Breast epithelium (tissue), 4 donors: ENCODE data around the gene MTCL1. TPM values are rescaled to one million over a fixed set of nuclear protein-coding genes. Genes with fewer than 3 reads are reported as not detected.

Experiments
- DNase-seq, 2 donors: peaks; one replicate each; pipeline ENCODE4 v3.0.0-alpha.2; 2019; ENCODE audit warnings: low spot score in 2 of 2
- H3K27ac ChIP-seq, 2 donors: fragments of 200-600 bp; sonication (generic) in 1 of 2; one replicate each; pipeline ENCODE4 v1.5.1; 2016 to 2019; ENCODE audit warnings: mild to moderate bottlenecking in 1 of 2
- H3K27me3 ChIP-seq, 2 donors: fragments of 200-600 bp; sonication (generic) in 1 of 2; one replicate each; pipeline versions ENCODE4 v1.5.1 to v1.6.0; 2017 to 2019; ENCODE audit warnings: control low read depth in 1 of 2, mild to moderate bottlenecking in 1 of 2
- H3K36me3 ChIP-seq: fragments of 200-600 bp; one replicate; pipeline ENCODE4 v1.5.1; 2019
- H3K4me1 ChIP-seq, 2 donors: fragments of 200-600 bp; sonication (generic); one replicate each; pipeline ENCODE4 v1.5.1; 2016 to 2019; ENCODE audit warnings: control low read depth in 1 of 2
- H3K4me3 ChIP-seq, 3 donors: fragments of 200-600 bp; sonication (generic); 1 replicate in 2 of 3; 2 replicates in 1 of 3; pipeline ENCODE4 v1.5.1; 2016 to 2019; ENCODE audit warnings: mild to moderate bottlenecking in 3 of 3, moderate library complexity in 2 of 3
- H3K9me3 ChIP-seq, 2 donors: fragments of 200-600 bp; sonication (generic) in 1 of 2; one replicate each; pipeline ENCODE4 v1.5.1; 2016 to 2019; ENCODE audit warnings: control low read depth in 1 of 2
- POLR2A ChIP-seq: fragments of 450-650 bp; IDR thresholded peaks from one replicate; pipeline ENCODE4 v1.6.1; 2016; ENCODE audit warnings: antibody characterized with exemption, mild to moderate bottlenecking, moderate library complexity
- POLR2AphosphoS5 ChIP-seq, 3 donors: sonication (generic); formaldehyde crosslinking; IDR thresholded peaks; one replicate each; pipeline ENCODE4 v1.6.1; 2017; ENCODE audit warnings: antibody characterized with exemption in 3 of 3
- intact Hi-C: fragments of 100-400 bp; cut with DNase I; formaldehyde crosslinking; loops from one replicate; pipeline ENCODE4 v1.15.1; 2023; ENCODE audit warnings: low total_unique reads
- total RNA-seq, 3 donors: library from RNA; depleted of rRNA; stranded (reverse); fragments of >200 nt; gene quantifications; one replicate each; pipeline ENCODE4 v1.1.0, GENCODE V29; 2016
- TF ChIP-seq, protein P1 (sequence below), 3 donors: fragments of 450-650 bp; IDR thresholded peaks; one replicate each; pipeline ENCODE4 v1.5.1; 2016 to 2017; ENCODE audit warnings: antibody characterized with exemption in 3 of 3, mild to moderate bottlenecking in 3 of 3, moderate library complexity in 3 of 3

The MTCL1 gene
- total RNA-seq, 3 donors from 2014 or later, result 4.9 to 9.1 (median 7.2) TPM

DNA sequence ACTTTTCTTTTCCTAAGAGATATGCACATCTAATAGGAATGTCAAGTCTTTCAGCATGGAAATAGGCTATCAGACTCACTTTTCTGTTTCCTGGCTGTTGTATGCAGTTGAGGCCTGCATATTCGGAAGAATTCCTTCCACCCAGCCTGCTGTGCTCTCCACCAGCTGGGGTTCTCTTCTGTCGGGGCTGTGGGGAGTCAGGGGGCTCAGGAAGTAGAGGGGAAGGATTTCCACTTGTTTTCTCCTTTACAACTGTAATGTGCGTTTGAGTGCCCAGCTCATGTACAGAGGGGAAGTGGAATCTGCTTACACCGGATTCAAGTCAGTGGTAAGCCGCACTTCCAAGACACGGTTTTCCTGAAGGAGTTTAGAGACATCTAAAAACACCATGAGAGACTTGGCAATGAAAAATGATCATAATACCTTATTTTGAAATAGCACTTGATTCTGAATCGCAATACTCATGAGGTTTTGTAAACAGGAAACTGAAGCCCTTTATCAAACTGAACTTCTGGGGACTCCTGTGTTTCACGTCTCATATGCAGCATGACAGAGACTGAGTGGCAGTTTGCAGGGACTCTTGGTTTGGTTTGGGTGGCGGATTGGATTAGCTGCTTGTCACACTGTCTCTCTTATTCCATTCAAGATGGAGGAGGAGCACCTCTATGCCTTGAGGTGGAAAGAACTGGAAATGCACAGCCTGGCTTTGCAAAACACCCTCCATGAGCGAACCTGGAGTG lies 90.4 kb downstream of the MTCL1 start:
- TF ChIP-seq, protein P1, sequence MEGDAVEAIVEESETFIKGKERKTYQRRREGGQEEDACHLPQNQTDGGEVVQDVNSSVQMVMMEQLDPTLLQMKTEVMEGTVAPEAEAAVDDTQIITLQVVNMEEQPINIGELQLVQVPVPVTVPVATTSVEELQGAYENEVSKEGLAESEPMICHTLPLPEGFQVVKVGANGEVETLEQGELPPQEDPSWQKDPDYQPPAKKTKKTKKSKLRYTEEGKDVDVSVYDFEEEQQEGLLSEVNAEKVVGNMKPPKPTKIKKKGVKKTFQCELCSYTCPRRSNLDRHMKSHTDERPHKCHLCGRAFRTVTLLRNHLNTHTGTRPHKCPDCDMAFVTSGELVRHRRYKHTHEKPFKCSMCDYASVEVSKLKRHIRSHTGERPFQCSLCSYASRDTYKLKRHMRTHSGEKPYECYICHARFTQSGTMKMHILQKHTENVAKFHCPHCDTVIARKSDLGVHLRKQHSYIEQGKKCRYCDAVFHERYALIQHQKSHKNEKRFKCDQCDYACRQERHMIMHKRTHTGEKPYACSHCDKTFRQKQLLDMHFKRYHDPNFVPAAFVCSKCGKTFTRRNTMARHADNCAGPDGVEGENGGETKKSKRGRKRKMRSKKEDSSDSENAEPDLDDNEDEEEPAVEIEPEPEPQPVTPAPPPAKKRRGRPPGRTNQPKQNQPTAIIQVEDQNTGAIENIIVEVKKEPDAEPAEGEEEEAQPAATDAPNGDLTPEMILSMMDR (IDR thresholded peaks at IDR 0.05), result no peak
- TF ChIP-seq POLR2A (no peak), POLR2AphosphoS5 (IDR thresholded peaks at IDR 0.05) (no peak)
- no peaks in the 10 kb centered on the region for H3K4me1 ChIP-seq
- H3K27me3 ChIP-seq, result no peaks in the 10 kb centered on the region
- no peak overlapping the region for H3K4me3 ChIP-seq
- no peaks in the 10 kb centered on the region for H3K36me3 ChIP-seq
- H3K27ac ChIP-seq, result no peak overlapping the region
- intact Hi-C loops, result no loop called here
- no peaks in the 10 kb centered on the region for H3K9me3 ChIP-seq
- DNase-seq, result no peak

DNA sequence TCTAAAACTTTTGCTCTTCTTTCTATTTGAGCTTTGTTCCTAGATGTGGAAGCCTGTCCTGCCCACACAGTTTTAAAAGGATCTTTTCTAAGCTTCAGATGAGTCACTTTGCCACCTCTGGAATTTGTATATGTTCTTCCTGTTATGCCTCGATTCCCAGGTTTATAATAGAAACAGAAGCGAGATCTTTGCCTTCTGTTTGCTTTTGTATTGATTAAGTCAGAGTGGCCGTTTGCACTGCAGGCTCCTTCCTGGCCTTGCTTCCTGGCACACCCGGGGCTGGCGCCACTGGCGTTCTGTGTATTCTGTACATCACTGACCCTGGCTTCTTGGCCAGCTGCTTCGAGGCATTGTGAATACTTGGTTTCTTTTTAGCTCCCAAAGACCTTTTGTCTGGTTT lies 91.8 kb downstream of the MTCL1 start:
- Histone ChIP-seq H3K27ac (no peak overlapping the region), H3K9me3 (no peaks in the 10 kb centered on the region), H3K4me3 (no peak overlapping the region), H3K36me3 (no peaks in the 10 kb centered on the region), H3K27me3 (no peaks in the 10 kb centered on the region), H3K4me1 (no peaks in the 10 kb centered on the region)
- intact Hi-C loops, result no loop called here
- no peak for DNase-seq
- TF ChIP-seq, protein P1 (IDR thresholded peaks at IDR 0.05), result no peak
- TF ChIP-seq POLR2A (no peak), POLR2AphosphoS5 (IDR thresholded peaks at IDR 0.05) (no peak)

DNA sequence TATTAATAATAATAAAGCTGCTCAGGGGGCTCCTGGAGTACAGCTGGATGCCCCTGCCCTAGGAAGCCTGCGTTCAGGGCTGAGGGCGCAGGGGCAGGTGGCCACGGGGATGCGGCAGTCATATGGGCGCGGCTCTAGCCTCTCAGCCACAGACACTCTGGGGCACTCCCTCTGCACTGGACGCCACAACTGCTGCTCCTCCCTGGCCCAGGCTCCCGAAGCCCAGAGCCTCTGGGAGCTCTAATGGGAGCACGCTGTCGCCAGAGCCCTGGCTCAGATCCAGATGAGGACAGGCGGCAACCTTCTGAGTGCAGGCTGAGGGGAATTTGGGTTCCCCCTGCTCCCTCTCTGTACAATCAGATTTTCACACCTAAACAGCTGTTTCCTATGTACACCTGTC lies 93.6 kb downstream of the MTCL1 start:
- Histone ChIP-seq H3K4me1 (no peaks in the 10 kb centered on the region), H3K9me3 (no peaks in the 10 kb centered on the region), H3K27ac (no peak overlapping the region), H3K4me3 (no peak overlapping the region), H3K27me3 (no peaks in the 10 kb centered on the region), H3K36me3 (no peaks in the 10 kb centered on the region)
- intact Hi-C loops, result loop anchor here (1.0 kb wide), 1 partner anchor 24 kb away; no protein-coding TSS in a partner anchor
- TF ChIP-seq POLR2A (no peak), POLR2AphosphoS5 (IDR thresholded peaks at IDR 0.05) (no peak)
- TF ChIP-seq, protein P1 (IDR thresholded peaks at IDR 0.05), result no peak
- DNase-seq, result no peak

GRCh38 chr18:8799596-8800441 lies 94.5 kb downstream of the MTCL1 start:
- DNase-seq, result no peak
- no peak overlapping the region for H3K4me3 ChIP-seq
- intact Hi-C loops, result loop anchor here (1.0 kb wide), 1 partner anchor 25 kb away; no protein-coding TSS in a partner anchor

More at GRCh38 chr18:8799596-8800441, 94.5 kb downstream of the MTCL1 start:
- Histone ChIP-seq H3K4me1 (no peaks in the 10 kb centered on the region), H3K27ac (peak overlapping the region in 1 of 2 donors; percentile 43), H3K9me3 (no peaks in the 10 kb centered on the region), H3K36me3 (no peaks in the 10 kb centered on the region), H3K27me3 (no peaks in the 10 kb centered on the region)
- no peak for TF ChIP-seq POLR2AphosphoS5 (IDR thresholded peaks at IDR 0.05)
- no peak for TF ChIP-seq POLR2A
- TF ChIP-seq, protein P1 (IDR thresholded peaks at IDR 0.05), result no peak
